Liver (tissue), 9 donors: ENCODE results near the gene PCYT1B. TPM values are rescaled to one million over a fixed set of nuclear protein-coding genes. Genes with fewer than 3 reads are reported as not detected.
"Not testable (repeated sequence)": the region's sequence is repeated elsewhere in the genome, so short reads cannot be mapped to it uniquely, and the experiment has no call there.

Experiments
- DNase-seq: peaks from one replicate; pipeline ENCODE4 v3.0.0-alpha.2; 2017; ENCODE audit warnings: low spot score
- H3K27ac ChIP-seq, 2 donors: one replicate each; pipeline ENCODE4 v1.7.0; 2013; ENCODE audit warnings: inconsistent platforms in 2 of 2, low read length in 2 of 2, control low read depth in 1 of 2, low read depth in 1 of 2, mild to moderate bottlenecking in 1 of 2
- H3K27me3 ChIP-seq, 4 donors: one replicate each; pipeline versions ENCODE4 v1.6.1 to v1.7.0; 2013; ENCODE audit warnings: low read length in 3 of 4, inconsistent platforms in 1 of 4, mild to moderate bottlenecking in 1 of 4, moderate library complexity in 1 of 4; ENCODE audit not compliant: control insufficient read depth in 4 of 4, insufficient read depth in 4 of 4
- H3K36me3 ChIP-seq, 4 donors: one replicate each; pipeline versions ENCODE4 v1.6.1 to v1.7.0; 2013; ENCODE audit warnings: low read length in 3 of 4, mild to moderate bottlenecking in 3 of 4, low read depth in 1 of 4, moderate library complexity in 1 of 4; ENCODE audit not compliant: control insufficient read depth in 4 of 4, insufficient read depth in 3 of 4
- H3K4me1 ChIP-seq, 4 donors: one replicate each; pipeline versions ENCODE4 v1.6.1 to v1.7.0; 2013; ENCODE audit warnings: low read length in 3 of 4, mild to moderate bottlenecking in 3 of 4, moderate library complexity in 1 of 4; ENCODE audit not compliant: control insufficient read depth in 4 of 4, insufficient read depth in 4 of 4
- H3K4me3 ChIP-seq, 3 donors: one replicate each; pipeline versions ENCODE4 v1.6.1 to v1.7.0; 2013; ENCODE audit warnings: low read length in 3 of 3, control low read depth in 1 of 3, low read depth in 1 of 3, mild to moderate bottlenecking in 1 of 3
- H3K9ac ChIP-seq, 2 donors: one replicate each; pipeline ENCODE4 v1.7.0; 2013; ENCODE audit warnings: low read length in 2 of 2, mild to moderate bottlenecking in 2 of 2, moderate library complexity in 2 of 2, control low read depth in 1 of 2, low read depth in 1 of 2
- H3K9me3 ChIP-seq, 4 donors: one replicate each; pipeline versions ENCODE4 v1.6.1 to v1.7.0; 2013; ENCODE audit warnings: low read length in 3 of 4; ENCODE audit not compliant: control insufficient read depth in 4 of 4
- CTCF ChIP-seq: fragments of 150-350 bp; IDR thresholded peaks from 2 replicates; pipeline ENCODE4 v1.5.1; 2017; ENCODE audit warnings: improper control_type of control experiment, low read depth, low read length; ENCODE audit not compliant: missing input control
- EGR1 ChIP-seq, 2 donors: IDR thresholded peaks; 2 replicates each; pipeline ENCODE4 v1.6.1; 2016 to 2018; ENCODE audit warnings: antibody characterized with exemption in 2 of 2, low read depth in 2 of 2
- FOXA1 ChIP-seq: IDR thresholded peaks from 2 replicates; pipeline ENCODE4 v1.6.1; 2016; ENCODE audit warnings: antibody characterized with exemption
- FOXA2 ChIP-seq: IDR thresholded peaks from 2 replicates; pipeline ENCODE4 v1.6.1; 2016; ENCODE audit warnings: antibody characterized with exemption
- GABPA ChIP-seq, 2 donors: IDR thresholded peaks in 1 of 2; conservative IDR thresholded peaks in 1 of 2; 2 replicates each; pipeline ENCODE4 v1.6.1; 2016; ENCODE audit warnings: antibody characterized with exemption in 2 of 2, mild to moderate bottlenecking in 1 of 2, moderate library complexity in 1 of 2
- HNF4A ChIP-seq, 2 donors: conservative IDR thresholded peaks; 2 replicates each; pipeline ENCODE4 v1.6.1; 2016; ENCODE audit warnings: antibody characterized with exemption in 2 of 2, mild to moderate bottlenecking in 2 of 2
- JUND ChIP-seq, 2 donors: IDR thresholded peaks; 2 replicates each; pipeline ENCODE4 v1.6.1; 2016; ENCODE audit warnings: antibody characterized with exemption in 2 of 2
- MAX ChIP-seq: IDR thresholded peaks from 2 replicates; pipeline ENCODE4 v1.6.1; 2016; ENCODE audit warnings: antibody characterized with exemption
- NR2F2 ChIP-seq: IDR thresholded peaks from 2 replicates; pipeline ENCODE4 v1.6.1; 2016; ENCODE audit warnings: antibody characterized with exemption
- RAD21 ChIP-seq, 2 donors: IDR thresholded peaks; 2 replicates each; pipeline ENCODE4 v1.6.1; 2016; ENCODE audit warnings: antibody characterized with exemption in 2 of 2, mild to moderate bottlenecking in 2 of 2
- REST ChIP-seq: IDR thresholded peaks from 2 replicates; pipeline ENCODE4 v1.6.1; 2016; ENCODE audit warnings: antibody characterized with exemption, mild to moderate bottlenecking
- RXRA ChIP-seq, 2 donors: IDR thresholded peaks; 2 replicates each; pipeline ENCODE4 v1.6.1; 2017 to 2018; ENCODE audit warnings: antibody characterized with exemption in 2 of 2, mild to moderate bottlenecking in 1 of 2
- SP1 ChIP-seq: IDR thresholded peaks from 2 replicates; pipeline ENCODE4 v1.6.1; 2018; ENCODE audit warnings: antibody characterized with exemption, mild to moderate bottlenecking
- TAF1 ChIP-seq: conservative IDR thresholded peaks from 2 replicates; pipeline ENCODE4 v1.6.1; 2016; ENCODE audit warnings: antibody characterized with exemption, mild to moderate bottlenecking
- YY1 ChIP-seq: IDR thresholded peaks from 2 replicates; pipeline ENCODE4 v1.6.1; 2016; ENCODE audit warnings: antibody characterized with exemption, mild to moderate bottlenecking
- ZBTB33 ChIP-seq: IDR thresholded peaks from 2 replicates; pipeline ENCODE4 v1.6.1; 2016; ENCODE audit warnings: antibody characterized with exemption
- WGBS: extraction: QIAGEN DNeasy Blood & Tissue Kit; methylation state at CpG from one replicate; pipeline ENCODE4 v1.1.7; 2013; 5-methylcytosine and 5-hydroxymethylcytosine counted together
- polyA plus RNA-seq, 2 donors: library from polyadenylated mRNA; stranded (reverse) in 1 of 2; unstranded in 1 of 2; fragments of 200-250 nt in 1 of 2; fragments of >200 nt in 1 of 2; fragmentation: Nextera tagmentation in 1 of 2; extraction: Ambion mirVana in 1 of 2; gene quantifications; one replicate each; pipeline versions ENCODE4 v1.2.1 to v1.2.3, GENCODE V29; 2013 to 2015
- total RNA-seq, 2 donors: library from RNA; depleted of rRNA; stranded (reverse); fragments of >200 nt; gene quantifications; one replicate each; pipeline ENCODE4 v1.2.3, GENCODE V29; 2014
- donor health status: healthy.
- donor health status: healthy.
- donor health status: healthy.
- donor health status: healthy.
- donor health status: healthy.

PCYT1B gene
- total and polyA plus RNA-seq, 4 donors: under 0.01 to 2.1 (median 0.06) TPM; not detected in 1

GRCh38 chrX:24657671-24658386 lies 10.7 kb upstream of the PCYT1B start:
- WGBS: 85% methylated on average over 6 of the region's 6 CpGs

GRCh38 chrX:24655679-24656078 lies 8.5 kb upstream of the PCYT1B start:
- H3K36me3 ChIP-seq, DNase-seq, H3K9ac ChIP-seq, H3K9me3 ChIP-seq, H3K27ac ChIP-seq, H3K27me3 ChIP-seq, H3K4me3 ChIP-seq, H3K4me1 ChIP-seq: not testable (repeated sequence)
- WGBS: 61% methylated on average over 9 of the region's 9 CpGs

More at GRCh38 chrX:24657671-24658386, 10.7 kb upstream of the PCYT1B start:
- no peak overlapping the region for H3K4me3 ChIP-seq
- H3K27ac ChIP-seq: no peak overlapping the region
- no peak for DNase-seq
- H3K9me3 ChIP-seq: no peaks in the 10 kb centered on the region
- TF ChIP-seq TAF1: no peak
- TF ChIP-seq FOXA2: no peak
- no peak for TF ChIP-seq MAX
- no peak for TF ChIP-seq EGR1 (IDR thresholded peaks at IDR 0.05; ENCODE audit: low read depth in 2 of 2)
- TF ChIP-seq GABPA (IDR thresholded peaks at IDR 0.05 in 1 of 2, conservative IDR thresholded peaks at IDR 0.05 in 1 of 2): no peak
- TF ChIP-seq CTCF: no peak
- H3K4me1 ChIP-seq: no peaks in the 10 kb centered on the region
- H3K9ac ChIP-seq: no peak overlapping the region
- H3K36me3 ChIP-seq: no peaks in the 10 kb centered on the region
- no peaks in the 10 kb centered on the region for H3K27me3 ChIP-seq

- no peaks in the 10 kb centered on the region for H3K36me3 ChIP-seq
- H3K4me1 ChIP-seq: peaks cover 0 to 4% (median 0%) of the 10 kb centered on the region in 4 donors
- H3K9me3 ChIP-seq: no peaks in the 10 kb centered on the region
- no peak for DNase-seq
- no peak overlapping the region for H3K27ac ChIP-seq
- peaks cover 0 to 4% (median 0%) of the 10 kb centered on the region in 4 donors for H3K27me3 ChIP-seq
- 63% methylated on average over 2 of the region's 2 CpGs for WGBS
- H3K4me3 ChIP-seq: no peak overlapping the region
- H3K9ac ChIP-seq: no peak overlapping the region
- no peak for TF ChIP-seq ZBTB33
- TF ChIP-seq MAX: no peak
- no peak for TF ChIP-seq YY1
- TF ChIP-seq FOXA1: no peak
- TF ChIP-seq FOXA2: no peak
- no peak for TF ChIP-seq RAD21 (IDR thresholded peaks at IDR 0.05)
- TF ChIP-seq REST: no peak
- no peak for TF ChIP-seq SP1
- no peak for TF ChIP-seq TAF1
- no peak for TF ChIP-seq JUND (IDR thresholded peaks at IDR 0.05)
- TF ChIP-seq GABPA (IDR thresholded peaks at IDR 0.05 in 1 of 2, conservative IDR thresholded peaks at IDR 0.05 in 1 of 2): no peak
- no peak for TF ChIP-seq CTCF
- TF ChIP-seq NR2F2: no peak
- TF ChIP-seq HNF4A (conservative IDR thresholded peaks at IDR 0.05): no peak
- no peak for TF ChIP-seq RXRA (IDR thresholded peaks at IDR 0.05)
Observed at GRCh38 chrX:24651783-24652182, 4.6 kb upstream of the PCYT1B start.
